GM18907 (cell line): Measurements from ENCODE around the gene ZBTB6.

ENCODE experiments used
- ATAC-seq: cut with Tn5 transposase; IDR thresholded peaks from one replicate; pipeline ENCODE4 v1.9.1; 2021; ENCODE audit warnings: mild to moderate bottlenecking, moderate library complexity; ENCODE audit not compliant: unreplicated experiment

Gene ZBTB6

GRCh38 chr9:122912964-122913673 lies at the start of gene ZBTB6:
Gene ZBTB6, minus strand, starts transcription at chr9:122913323. Its CDS starts 1,251 bp downstream, at chr9:122912072.
- peak; percentile 98 for ATAC-seq

- no peak for ATAC-seq
Observed at GRCh38 chr9:122961139-122961538, 48.0 kb upstream of the ZBTB6 start.

- ATAC-seq, result no peak
Observed at GRCh38 chr9:122955961-122956360, 42.8 kb upstream of the ZBTB6 start.

GRCh38 chr9:122954253-122954691 lies 41.1 kb upstream of the ZBTB6 start:
- ATAC-seq, result no peak

GRCh38 chr9:122951056-122951455 lies 37.9 kb upstream of the ZBTB6 start:
- ATAC-seq, result no peak

GRCh38 chr9:122950263-122950662 lies 37.1 kb upstream of the ZBTB6 start:
- no peak for ATAC-seq

- ATAC-seq, result no peak
Observed at GRCh38 chr9:122949696-122950095, 36.6 kb upstream of the ZBTB6 start.

GRCh38 chr9:122948313-122948712 lies 35.2 kb upstream of the ZBTB6 start:
- no peak for ATAC-seq

- ATAC-seq, result no peak
Observed at GRCh38 chr9:122946461-122947005, 33.4 kb upstream of the ZBTB6 start.

- no peak for ATAC-seq
Observed at GRCh38 chr9:122944960-122945888, 32.1 kb upstream of the ZBTB6 start.

- peak; percentile 4 for ATAC-seq
Observed at GRCh38 chr9:122941582-122942234, 28.6 kb upstream of the ZBTB6 start.

- peak; percentile 97 for ATAC-seq
Observed at GRCh38 chr9:122940749-122941581, 27.8 kb upstream of the ZBTB6 start, which contains the start of gene RABGAP1. Gene RABGAP1, plus strand, starts transcription at chr9:122941020. Its CDS starts 16,040 bp downstream, at chr9:122957060.

- ATAC-seq, result no peak
Observed at GRCh38 chr9:122940454-122940748, 27.3 kb upstream of the ZBTB6 start.

GRCh38 chr9:122939601-122940000 lies 26.5 kb upstream of the ZBTB6 start:
- ATAC-seq, result no peak

- no peak for ATAC-seq
Observed at GRCh38 chr9:122936883-122937282, 23.8 kb upstream of the ZBTB6 start.

GRCh38 chr9:122936464-122936863 lies 23.3 kb upstream of the ZBTB6 start:
- no peak for ATAC-seq

GRCh38 chr9:122931226-122932121 lies 18.4 kb upstream of the ZBTB6 start, which contains the start of gene ZBTB26:
Gene ZBTB26, minus strand, starts transcription at chr9:122931512. Its CDS starts 11,578 bp downstream, at chr9:122919934.
- ATAC-seq, result peak; percentile 95

- ATAC-seq, result peak; percentile 38
Observed at GRCh38 chr9:122930541-122931225, 17.6 kb upstream of the ZBTB6 start.
